ENCODE results near the gene CDKN2AIPNL. TPM values are rescaled to one million over a fixed set of nuclear protein-coding genes. Genes with fewer than 3 reads are reported as not detected.

CDKN2AIPNL gene
- total RNA-seq, 1 experiment from 2014 or later: 60.5 TPM

DNA sequence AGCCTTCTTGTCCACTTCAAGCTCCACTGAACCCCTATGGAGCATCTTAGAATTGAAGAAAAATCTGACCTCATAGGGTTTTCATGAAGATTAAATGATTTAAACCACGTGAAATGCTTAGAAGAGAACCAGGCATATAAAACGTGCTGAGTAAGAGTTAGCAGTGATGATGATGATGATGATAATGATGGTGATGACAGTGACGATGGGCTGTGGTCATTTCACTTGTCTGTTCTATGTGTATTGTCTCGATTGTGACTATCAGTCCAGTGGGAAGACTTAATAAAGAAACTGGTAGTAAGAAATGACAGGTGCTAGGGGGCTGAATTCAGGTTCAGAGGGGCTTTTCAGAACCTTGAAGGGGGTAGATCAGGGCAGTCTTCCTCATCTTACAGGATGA is 45.1 kb upstream of the CDKN2AIPNL start:
- Histone ChIP-seq H3K27ac (ENCODE audit: low read depth, low read length, poor library complexity, severe bottlenecking) (no peak overlapping the region), H3K27me3 (replicated peaks; ENCODE audit: insufficient read depth, low read depth, low read length, poor library complexity) (no peaks in the 10 kb centered on the region), H3K9me3 (ENCODE audit: low read depth, low read length, poor library complexity, severe bottlenecking) (no peaks in the 10 kb centered on the region), H3K36me3 (ENCODE audit: insufficient read depth, low read length, poor library complexity, severe bottlenecking) (no peaks in the 10 kb centered on the region), H3K4me1 (ENCODE audit: insufficient read depth, low read length, poor library complexity, severe bottlenecking) (no peaks in the 10 kb centered on the region), H3K4me3 (ENCODE audit: low read depth, low read length, poor library complexity, severe bottlenecking) (no peak overlapping the region)
- TF ChIP-seq EZH2 (IDR thresholded peaks at IDR 0.05; ENCODE audit: borderline replicate concordance, low read depth, low read length, poor library complexity, severe bottlenecking): no peak
- TF ChIP-seq, protein P1, sequence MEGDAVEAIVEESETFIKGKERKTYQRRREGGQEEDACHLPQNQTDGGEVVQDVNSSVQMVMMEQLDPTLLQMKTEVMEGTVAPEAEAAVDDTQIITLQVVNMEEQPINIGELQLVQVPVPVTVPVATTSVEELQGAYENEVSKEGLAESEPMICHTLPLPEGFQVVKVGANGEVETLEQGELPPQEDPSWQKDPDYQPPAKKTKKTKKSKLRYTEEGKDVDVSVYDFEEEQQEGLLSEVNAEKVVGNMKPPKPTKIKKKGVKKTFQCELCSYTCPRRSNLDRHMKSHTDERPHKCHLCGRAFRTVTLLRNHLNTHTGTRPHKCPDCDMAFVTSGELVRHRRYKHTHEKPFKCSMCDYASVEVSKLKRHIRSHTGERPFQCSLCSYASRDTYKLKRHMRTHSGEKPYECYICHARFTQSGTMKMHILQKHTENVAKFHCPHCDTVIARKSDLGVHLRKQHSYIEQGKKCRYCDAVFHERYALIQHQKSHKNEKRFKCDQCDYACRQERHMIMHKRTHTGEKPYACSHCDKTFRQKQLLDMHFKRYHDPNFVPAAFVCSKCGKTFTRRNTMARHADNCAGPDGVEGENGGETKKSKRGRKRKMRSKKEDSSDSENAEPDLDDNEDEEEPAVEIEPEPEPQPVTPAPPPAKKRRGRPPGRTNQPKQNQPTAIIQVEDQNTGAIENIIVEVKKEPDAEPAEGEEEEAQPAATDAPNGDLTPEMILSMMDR (conservative IDR thresholded peaks at IDR 0.05; ENCODE audit: low read depth, low read length): no peak
- ChIA-PET POLR2A (ENCODE audit: low non-redundant PET) (no interaction called here), CTCF (no interaction called here)
- intact Hi-C loops (cut with micrococcal nuclease; ENCODE audit: unreplicated experiment): no loop called here
- BruUV-seq (replicated peaks): no TSS peak
- no peak for DNase-seq (ENCODE audit: low spot score)

DNA sequence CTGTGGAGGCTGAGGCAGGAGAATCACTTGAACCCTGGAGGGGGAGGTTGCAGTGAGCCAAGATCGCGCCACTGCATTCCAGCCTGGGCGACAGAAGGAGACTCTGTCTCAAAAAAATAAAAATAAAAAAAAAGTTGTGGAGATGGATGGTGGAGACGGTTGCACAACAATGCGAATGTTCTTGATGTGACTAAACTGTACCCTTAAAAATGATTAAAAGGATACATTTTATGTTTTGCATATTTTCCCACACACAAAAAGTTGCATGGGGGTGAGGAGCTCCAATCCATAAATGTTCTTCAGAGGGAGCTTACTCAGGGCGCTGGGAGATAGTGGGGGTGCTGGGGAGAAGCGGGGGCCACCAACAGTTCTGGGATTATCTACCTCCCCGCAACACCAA is 43.8 kb upstream of the CDKN2AIPNL start:
- CTCF ChIA-PET: no interaction called here
- TF ChIP-seq, protein P1 (conservative IDR thresholded peaks at IDR 0.05; ENCODE audit: low read depth, low read length): no peak
- no peak for TF ChIP-seq EZH2 (IDR thresholded peaks at IDR 0.05; ENCODE audit: borderline replicate concordance, low read depth, low read length, poor library complexity, severe bottlenecking)
- intact Hi-C loops (cut with micrococcal nuclease; ENCODE audit: unreplicated experiment): no loop called here
- no TSS peak for BruUV-seq (replicated peaks)
- Histone ChIP-seq H3K4me1 (ENCODE audit: insufficient read depth, low read length, poor library complexity, severe bottlenecking) (no peaks in the 10 kb centered on the region), H3K4me3 (ENCODE audit: low read depth, low read length, poor library complexity, severe bottlenecking) (no peak overlapping the region), H3K27me3 (replicated peaks; ENCODE audit: insufficient read depth, low read depth, low read length, poor library complexity) (no peaks in the 10 kb centered on the region), H3K9me3 (ENCODE audit: low read depth, low read length, poor library complexity, severe bottlenecking) (no peaks in the 10 kb centered on the region), H3K27ac (ENCODE audit: low read depth, low read length, poor library complexity, severe bottlenecking) (no peak overlapping the region), H3K36me3 (ENCODE audit: insufficient read depth, low read length, poor library complexity, severe bottlenecking) (no peaks in the 10 kb centered on the region)
- POLR2A ChIA-PET (ENCODE audit: low non-redundant PET): no interaction called here
- DNase-seq (ENCODE audit: low spot score): no peak

DNA sequence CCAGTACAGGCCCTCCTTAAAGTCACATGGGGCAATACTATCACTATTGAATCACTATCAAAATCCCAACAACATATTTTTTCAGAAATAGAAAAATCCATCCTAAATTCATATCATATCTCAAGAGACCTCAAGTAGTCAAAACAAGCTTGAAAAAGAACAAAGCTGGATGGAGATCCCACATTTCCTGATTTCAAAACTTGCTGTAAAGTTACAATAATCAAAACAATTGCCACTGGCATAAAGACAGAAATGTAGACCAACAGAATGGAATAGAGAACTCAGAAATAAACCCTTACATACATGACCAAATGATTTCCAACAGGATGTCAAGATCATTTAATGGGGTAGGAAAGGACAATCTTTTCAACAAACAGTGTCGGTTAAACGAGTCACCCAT is 41.3 kb upstream of the CDKN2AIPNL start:
- Histone ChIP-seq H3K27me3 (replicated peaks; ENCODE audit: insufficient read depth, low read depth, low read length, poor library complexity) (no peaks in the 10 kb centered on the region), H3K27ac (ENCODE audit: low read depth, low read length, poor library complexity, severe bottlenecking) (no peak overlapping the region), H3K9me3 (ENCODE audit: low read depth, low read length, poor library complexity, severe bottlenecking) (no peaks in the 10 kb centered on the region), H3K4me1 (ENCODE audit: insufficient read depth, low read length, poor library complexity, severe bottlenecking) (no peaks in the 10 kb centered on the region), H3K36me3 (ENCODE audit: insufficient read depth, low read length, poor library complexity, severe bottlenecking) (no peaks in the 10 kb centered on the region), H3K4me3 (ENCODE audit: low read depth, low read length, poor library complexity, severe bottlenecking) (no peak overlapping the region)
- ChIA-PET CTCF (no interaction called here), POLR2A (ENCODE audit: low non-redundant PET) (no interaction called here)
- BruUV-seq (replicated peaks): no TSS peak
- no peak for DNase-seq (ENCODE audit: low spot score)
- intact Hi-C loops (cut with micrococcal nuclease; ENCODE audit: unreplicated experiment): no loop called here
- TF ChIP-seq, protein P1 (conservative IDR thresholded peaks at IDR 0.05; ENCODE audit: low read depth, low read length): no peak
- no peak for TF ChIP-seq EZH2 (IDR thresholded peaks at IDR 0.05; ENCODE audit: borderline replicate concordance, low read depth, low read length, poor library complexity, severe bottlenecking)

Data from A673 (cell line).